ENCODE measurements around the gene NENF. TPM values are rescaled to one million over a fixed set of nuclear protein-coding genes. Genes with fewer than 3 reads are reported as not detected.
A peak's percentile ranks its signal among the peaks of the same experiment; 100 is the strongest.

Gene NENF
- total RNA-seq, 3 donors from 2014 or later = 78.9 to 142 (median 142) TPM

- Histone ChIP-seq H3K27me3 (no peaks in the 10 kb centered on the region), H3K4me1 (no peaks in the 10 kb centered on the region), H3K27ac (no peak overlapping the region), H3K9me3 (no peaks in the 10 kb centered on the region), H3K36me3 (no peaks in the 10 kb centered on the region), H3K4me3 (no peak overlapping the region)
- DNase-seq (ENCODE audit: low spot score in 2 of 2) = no peak
- TF ChIP-seq POLR2A (IDR thresholded peaks at IDR 0.05) (no peak), POLR2AphosphoS5 (IDR thresholded peaks at IDR 0.05) (no peak), CTCF (IDR thresholded peaks at IDR 0.05) (no peak)
- intact Hi-C loops (cut with DNase I; ENCODE audit: low total_unique reads) = loop anchor here (10.0 kb wide), 1 partner anchor 377 kb away; no protein-coding TSS in a partner anchor
Observed at GRCh38 chr1:212451416-212452322, 18.9 kb downstream of the NENF start.

GRCh38 chr1:212452323-212453155, 19.8 kb downstream of the NENF start:
- intact Hi-C loops (cut with DNase I; ENCODE audit: low total_unique reads) = loop anchor here (10.0 kb wide), 1 partner anchor 378 kb away; no protein-coding TSS in a partner anchor
- Histone ChIP-seq H3K27ac (peak overlapping the region in 1 of 2 donors; percentile 38), H3K9me3 (no peaks in the 10 kb centered on the region), H3K4me1 (no peaks in the 10 kb centered on the region), H3K27me3 (no peaks in the 10 kb centered on the region), H3K36me3 (no peaks in the 10 kb centered on the region), H3K4me3 (no peak overlapping the region)
- DNase-seq (ENCODE audit: low spot score in 2 of 2) = no peak
- TF ChIP-seq CTCF (IDR thresholded peaks at IDR 0.05) (no peak), POLR2AphosphoS5 (IDR thresholded peaks at IDR 0.05) (no peak), POLR2A (IDR thresholded peaks at IDR 0.05) (no peak)

- H3K4me3 ChIP-seq = no peak overlapping the region
- intact Hi-C loops (cut with DNase I; ENCODE audit: low total_unique reads) = loop anchor here (10.0 kb wide), 1 partner anchor 379 kb away; no protein-coding TSS in a partner anchor
- no peak for TF ChIP-seq CTCF (IDR thresholded peaks at IDR 0.05)
- no peaks in the 10 kb centered on the region for H3K4me1 ChIP-seq
- DNase-seq (ENCODE audit: low spot score in 2 of 2) = no peak
- no peaks in the 10 kb centered on the region for H3K9me3 ChIP-seq
- H3K27ac ChIP-seq = peak overlapping the region in 1 of 2 donors; percentile 38
- H3K27me3 ChIP-seq = no peaks in the 10 kb centered on the region
- H3K36me3 ChIP-seq = no peaks in the 10 kb centered on the region
Observed at GRCh38 chr1:212453156-212453857, 20.6 kb downstream of the NENF start.

GRCh38 chr1:212454741-212455140, 22.0 kb downstream of the NENF start:
- Histone ChIP-seq H3K27ac (no peak overlapping the region), H3K36me3 (no peaks in the 10 kb centered on the region)
- TF ChIP-seq POLR2AphosphoS5 (IDR thresholded peaks at IDR 0.05) = no peak
- no peak for TF ChIP-seq CTCF (IDR thresholded peaks at IDR 0.05)
- TF ChIP-seq POLR2A (IDR thresholded peaks at IDR 0.05) = no peak

More at GRCh38 chr1:212454741-212455140, 22.0 kb downstream of the NENF start:
- no peaks in the 10 kb centered on the region for H3K4me1 ChIP-seq
- no peak overlapping the region for H3K4me3 ChIP-seq
- H3K27me3 ChIP-seq = no peaks in the 10 kb centered on the region
- H3K9me3 ChIP-seq = no peaks in the 10 kb centered on the region
- intact Hi-C loops (cut with DNase I; ENCODE audit: low total_unique reads) = loop anchor here (10.0 kb wide), 1 partner anchor 380 kb away; no protein-coding TSS in a partner anchor
- DNase-seq (ENCODE audit: low spot score in 2 of 2) = no peak

Data from breast epithelium (tissue), 4 donors.